ENCODE results near the gene DTNA. TPM values are rescaled to one million over a fixed set of nuclear protein-coding genes. Genes with fewer than 3 reads are reported as not detected.

DTNA gene
- total RNA-seq, 1 experiment from 2014 or later: 0.77 TPM

DNA sequence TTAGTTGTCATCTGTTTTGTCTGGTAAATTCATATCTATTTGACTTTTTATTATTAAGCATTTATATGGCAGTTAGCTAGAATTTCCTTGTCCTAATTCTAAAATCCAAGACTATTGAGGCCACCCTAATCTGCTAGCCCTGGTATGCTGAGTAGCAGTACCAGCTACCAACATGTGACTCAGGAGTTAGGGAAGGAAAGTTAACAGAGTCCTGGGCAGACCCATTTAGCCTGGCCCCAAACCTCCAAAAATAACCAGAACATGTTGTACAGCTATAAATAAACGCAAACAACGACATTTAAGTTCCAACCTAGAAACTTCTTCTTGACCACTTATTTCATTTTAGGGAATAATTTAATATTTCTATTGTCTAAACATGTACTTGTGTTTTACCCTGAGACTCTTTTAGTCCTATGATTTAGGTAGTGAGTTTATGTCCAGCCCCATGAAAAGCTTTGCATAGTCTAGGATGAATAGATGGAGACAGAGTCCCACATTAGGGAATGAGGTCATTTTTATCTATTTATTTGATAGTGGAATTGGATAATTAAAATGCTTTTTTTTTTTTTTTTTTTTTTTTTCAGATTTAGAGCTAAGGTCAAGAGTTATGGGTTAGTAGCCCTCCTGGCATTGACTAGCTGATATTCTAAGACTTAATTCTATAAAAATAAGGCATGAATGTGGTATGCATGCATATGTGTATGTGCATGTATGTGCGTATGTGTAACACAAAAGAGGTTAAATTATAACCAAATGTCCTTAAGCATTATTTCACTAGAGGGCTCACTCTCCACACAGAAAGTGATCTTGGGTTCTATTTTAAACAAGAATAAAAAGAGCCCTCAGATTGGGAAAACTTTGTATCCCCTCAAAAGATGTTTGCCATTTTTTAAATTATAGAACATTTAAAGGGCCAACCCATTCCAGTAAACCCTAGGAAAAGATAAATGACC, 171.1 kb downstream of the DTNA start:
- no peak for ATAC-seq
- Histone ChIP-seq H3K9me3 (ENCODE audit: control insufficient read depth, insufficient read depth, low read depth, low read length) (no peaks in the 10 kb centered on the region), H3K27ac (ENCODE audit: low read length) (no peak overlapping the region), H3K4me3 (ENCODE audit: low read depth in 2 of 2, low read length in 2 of 2) (no peak overlapping the region), H3K36me3 (ENCODE audit: control insufficient read depth, insufficient read depth, low read length) (no peaks in the 10 kb centered on the region), H3K27me3 (ENCODE audit: control insufficient read depth, insufficient read depth, low read length) (no peaks in the 10 kb centered on the region), H3K4me1 (ENCODE audit: control insufficient read depth, insufficient read depth, low read length) (no peaks in the 10 kb centered on the region)
- no TSS peak for BruUV-seq (replicated peaks)
- in situ Hi-C loops (cut with HindIII; ENCODE audit: low pct_unique_long_range_greater_than_20kb, low sequenced_read_pairs) (no loop called here), intact Hi-C loops (cut with micrococcal nuclease; ENCODE audit: unreplicated experiment) (loop anchor here (5.0 kb wide), 1 partner anchor 96 kb away; no protein-coding TSS in a partner anchor)
- TF ChIP-seq, protein P1, sequence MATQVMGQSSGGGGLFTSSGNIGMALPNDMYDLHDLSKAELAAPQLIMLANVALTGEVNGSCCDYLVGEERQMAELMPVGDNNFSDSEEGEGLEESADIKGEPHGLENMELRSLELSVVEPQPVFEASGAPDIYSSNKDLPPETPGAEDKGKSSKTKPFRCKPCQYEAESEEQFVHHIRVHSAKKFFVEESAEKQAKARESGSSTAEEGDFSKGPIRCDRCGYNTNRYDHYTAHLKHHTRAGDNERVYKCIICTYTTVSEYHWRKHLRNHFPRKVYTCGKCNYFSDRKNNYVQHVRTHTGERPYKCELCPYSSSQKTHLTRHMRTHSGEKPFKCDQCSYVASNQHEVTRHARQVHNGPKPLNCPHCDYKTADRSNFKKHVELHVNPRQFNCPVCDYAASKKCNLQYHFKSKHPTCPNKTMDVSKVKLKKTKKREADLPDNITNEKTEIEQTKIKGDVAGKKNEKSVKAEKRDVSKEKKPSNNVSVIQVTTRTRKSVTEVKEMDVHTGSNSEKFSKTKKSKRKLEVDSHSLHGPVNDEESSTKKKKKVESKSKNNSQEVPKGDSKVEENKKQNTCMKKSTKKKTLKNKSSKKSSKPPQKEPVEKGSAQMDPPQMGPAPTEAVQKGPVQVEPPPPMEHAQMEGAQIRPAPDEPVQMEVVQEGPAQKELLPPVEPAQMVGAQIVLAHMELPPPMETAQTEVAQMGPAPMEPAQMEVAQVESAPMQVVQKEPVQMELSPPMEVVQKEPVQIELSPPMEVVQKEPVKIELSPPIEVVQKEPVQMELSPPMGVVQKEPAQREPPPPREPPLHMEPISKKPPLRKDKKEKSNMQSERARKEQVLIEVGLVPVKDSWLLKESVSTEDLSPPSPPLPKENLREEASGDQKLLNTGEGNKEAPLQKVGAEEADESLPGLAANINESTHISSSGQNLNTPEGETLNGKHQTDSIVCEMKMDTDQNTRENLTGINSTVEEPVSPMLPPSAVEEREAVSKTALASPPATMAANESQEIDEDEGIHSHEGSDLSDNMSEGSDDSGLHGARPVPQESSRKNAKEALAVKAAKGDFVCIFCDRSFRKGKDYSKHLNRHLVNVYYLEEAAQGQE (IDR thresholded peaks at IDR 0.05; ENCODE audit: insufficient read depth in 1 of 2, low read depth in 2 of 2, low read length in 1 of 2): no peak
- TF ChIP-seq POLR2AphosphoS5 (IDR thresholded peaks at IDR 0.05; ENCODE audit: low read depth, low read length): no peak
- TF ChIP-seq, protein P2, sequence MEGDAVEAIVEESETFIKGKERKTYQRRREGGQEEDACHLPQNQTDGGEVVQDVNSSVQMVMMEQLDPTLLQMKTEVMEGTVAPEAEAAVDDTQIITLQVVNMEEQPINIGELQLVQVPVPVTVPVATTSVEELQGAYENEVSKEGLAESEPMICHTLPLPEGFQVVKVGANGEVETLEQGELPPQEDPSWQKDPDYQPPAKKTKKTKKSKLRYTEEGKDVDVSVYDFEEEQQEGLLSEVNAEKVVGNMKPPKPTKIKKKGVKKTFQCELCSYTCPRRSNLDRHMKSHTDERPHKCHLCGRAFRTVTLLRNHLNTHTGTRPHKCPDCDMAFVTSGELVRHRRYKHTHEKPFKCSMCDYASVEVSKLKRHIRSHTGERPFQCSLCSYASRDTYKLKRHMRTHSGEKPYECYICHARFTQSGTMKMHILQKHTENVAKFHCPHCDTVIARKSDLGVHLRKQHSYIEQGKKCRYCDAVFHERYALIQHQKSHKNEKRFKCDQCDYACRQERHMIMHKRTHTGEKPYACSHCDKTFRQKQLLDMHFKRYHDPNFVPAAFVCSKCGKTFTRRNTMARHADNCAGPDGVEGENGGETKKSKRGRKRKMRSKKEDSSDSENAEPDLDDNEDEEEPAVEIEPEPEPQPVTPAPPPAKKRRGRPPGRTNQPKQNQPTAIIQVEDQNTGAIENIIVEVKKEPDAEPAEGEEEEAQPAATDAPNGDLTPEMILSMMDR (IDR thresholded peaks at IDR 0.05): peak; percentile 34; the same call in 1 of the 2 replicates
- ChIA-PET CTCF (interaction anchor here (0.6 kb wide), 1 partner anchor 315 kb away, joined by 4 read pairs; no protein-coding TSS in a partner anchor), POLR2A (no interaction called here)
- no peak for DNase-seq (ENCODE audit: low read depth, low spot score)

DNA sequence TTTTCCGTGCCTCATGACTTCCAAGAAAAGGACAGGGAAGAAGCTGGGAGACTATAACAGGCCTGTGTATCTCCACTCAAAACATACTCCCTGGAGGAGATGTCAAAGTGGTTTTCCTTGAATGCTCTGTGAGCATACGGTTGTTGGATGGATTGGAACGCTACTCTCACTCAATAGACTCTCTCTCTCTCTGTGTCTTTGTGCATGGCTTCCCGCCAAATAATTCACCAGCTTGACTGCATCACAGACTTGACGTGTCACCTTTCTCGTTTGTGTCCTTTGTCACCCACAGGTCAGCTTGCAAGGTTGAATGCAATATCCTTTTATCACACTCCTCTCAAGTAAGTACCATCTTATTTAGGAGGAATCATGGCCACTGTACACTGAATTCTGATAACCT, 174.3 kb downstream of the DTNA start:
- CTCF ChIA-PET: no interaction called here

More for the DNA sequence above, 174.3 kb downstream of the DTNA start:
- no TSS peak for BruUV-seq (replicated peaks)
- ATAC-seq (no peak), DNase-seq (ENCODE audit: low read depth, low spot score) (no peak)
- intact Hi-C loops (cut with micrococcal nuclease; ENCODE audit: unreplicated experiment) (loop anchor here (5.0 kb wide), 1 partner anchor 93 kb away; no protein-coding TSS in a partner anchor), in situ Hi-C loops (cut with HindIII; ENCODE audit: low pct_unique_long_range_greater_than_20kb, low sequenced_read_pairs) (no loop called here)
- no peak for TF ChIP-seq SIN3A (IDR thresholded peaks at IDR 0.05; ENCODE audit: borderline replicate concordance, insufficient read depth, low read depth, low read length)
- TF ChIP-seq, protein P1 (IDR thresholded peaks at IDR 0.05; ENCODE audit: insufficient read depth in 1 of 2, low read depth in 2 of 2, low read length in 1 of 2): no peak
- TF ChIP-seq POLR2AphosphoS5 (IDR thresholded peaks at IDR 0.05; ENCODE audit: low read depth, low read length): no peak
- TF ChIP-seq, protein P2 (IDR thresholded peaks at IDR 0.05): no peak
- TF ChIP-seq TCF7L2 (IDR thresholded peaks at IDR 0.05; ENCODE audit: low read depth, low read length): no peak
- H3K4me3 ChIP-seq (ENCODE audit: low read depth in 2 of 2, low read length in 2 of 2): no peak overlapping the region
- POLR2A ChIA-PET: no interaction called here
- no peaks in the 10 kb centered on the region for H3K9me3 ChIP-seq (ENCODE audit: control insufficient read depth, insufficient read depth, low read depth, low read length)
- no peaks in the 10 kb centered on the region for H3K36me3 ChIP-seq (ENCODE audit: control insufficient read depth, insufficient read depth, low read length)
- no peaks in the 10 kb centered on the region for H3K27me3 ChIP-seq (ENCODE audit: control insufficient read depth, insufficient read depth, low read length)
- H3K27ac ChIP-seq (ENCODE audit: low read length): no peak overlapping the region
- no peaks in the 10 kb centered on the region for H3K4me1 ChIP-seq (ENCODE audit: control insufficient read depth, insufficient read depth, low read length)

Measured in Panc1 (cell line).